H1 (cell line): ENCODE results near the gene TEX11. TPM values are rescaled to one million over a fixed set of nuclear protein-coding genes. Genes with fewer than 3 reads are reported as not detected.

ENCODE experiments used
- BRCA1 ChIP-seq: IDR thresholded peaks from 2 replicates; pipeline ENCODE4 v1.6.1; 2012; ENCODE audit warnings: low read depth, low read length, improper control_type of control experiment
- CBX5 ChIP-seq: fragments of 300-800, 300-1000 bp; sonication (generic); IDR thresholded peaks from 2 replicates; pipeline ENCODE4 v1.7.1; 2016; ENCODE audit warnings: antibody characterized with exemption, low read length, low read depth
- CBX8 ChIP-seq: fragments of 300-800, 300-1000 bp; sonication (generic); IDR thresholded peaks from 2 replicates; pipeline ENCODE4 v1.7.1; 2016; ENCODE audit warnings: low read depth, low read length, borderline replicate concordance
- CEBPB ChIP-seq: IDR thresholded peaks from 2 replicates; pipeline ENCODE4 v1.6.1; 2012; ENCODE audit warnings: low read depth, low read length
- CHD2 ChIP-seq: IDR thresholded peaks from 2 replicates; pipeline ENCODE4 v1.6.1; 2012; ENCODE audit warnings: low read length, improper control_type of control experiment
- CTBP2 ChIP-seq: IDR thresholded peaks from 2 replicates; pipeline ENCODE4 v1.7.0; 2011; ENCODE audit warnings: borderline replicate concordance, mild to moderate bottlenecking, moderate library complexity, mixed read lengths, low read length; ENCODE audit not compliant: insufficient read depth, insufficient read length
- EGR1 ChIP-seq: IDR thresholded peaks from 2 replicates; pipeline ENCODE4 v1.6.1; 2011; ENCODE audit warnings: low read depth, low read length, borderline replicate concordance
- EP300 ChIP-seq, 2 experiments: IDR thresholded peaks; 1 replicate in 1 of 2; 2 replicates in 1 of 2; pipeline ENCODE4 v1.6.1; 2011 to 2012; ENCODE audit warnings: low read depth in 2 of 2, low read length in 2 of 2, mild to moderate bottlenecking in 2 of 2, borderline replicate concordance in 1 of 2, inconsistent platforms in 1 of 2, moderate library complexity in 1 of 2
- GTF2F1 ChIP-seq: IDR thresholded peaks from 2 replicates; pipeline ENCODE4 v1.6.1; 2012; ENCODE audit warnings: low read depth, low read length, improper control_type of control experiment, borderline replicate concordance
- JUN ChIP-seq: IDR thresholded peaks from 2 replicates; pipeline ENCODE4 v1.6.1; 2011; ENCODE audit warnings: low read depth, mild to moderate bottlenecking, improper control_type of control experiment, low read length
- JUND ChIP-seq: IDR thresholded peaks from 2 replicates; pipeline ENCODE4 v1.6.1; 2011; ENCODE audit warnings: mild to moderate bottlenecking, improper control_type of control experiment, low read length
- KDM4A ChIP-seq: IDR thresholded peaks from one replicate; pipeline ENCODE4 v1.7.1; 2012; ENCODE audit warnings: low read depth, mild to moderate bottlenecking, moderate library complexity, low read length, inconsistent platforms; ENCODE audit not compliant: severe bottlenecking
- MAFK ChIP-seq: IDR thresholded peaks from 2 replicates; pipeline ENCODE4 v1.6.1; 2012; ENCODE audit warnings: low read depth, mild to moderate bottlenecking, improper control_type of control experiment, low read length
- PHF8 ChIP-seq: fragments of 200-600 bp; sonication (generic); conservative IDR thresholded peaks from 2 replicates; pipeline ENCODE4 v1.7.1; 2012; ENCODE audit warnings: low read depth, mild to moderate bottlenecking, inconsistent platforms, low read length, moderate library complexity
- POU5F1 ChIP-seq: IDR thresholded peaks from 2 replicates; pipeline ENCODE4 v1.6.1; 2011; ENCODE audit warnings: low read depth, mild to moderate bottlenecking, low read length, moderate library complexity
- SIN3A ChIP-seq, 2 experiments: IDR thresholded peaks in 1 of 2; conservative IDR thresholded peaks in 1 of 2; 2 replicates each; pipeline ENCODE4 v1.6.1; 2011 to 2012; ENCODE audit warnings: low read length in 2 of 2, improper control_type of control experiment in 1 of 2, low read depth in 1 of 2, mild to moderate bottlenecking in 1 of 2
- SIX5 ChIP-seq: IDR thresholded peaks from 2 replicates; pipeline ENCODE4 v1.6.1; 2011; ENCODE audit warnings: mild to moderate bottlenecking, low read depth, low read length
- SP1 ChIP-seq: IDR thresholded peaks from 2 replicates; pipeline ENCODE4 v1.6.1; 2011; ENCODE audit warnings: low read depth, low read length
- SP2 ChIP-seq: IDR thresholded peaks from 2 replicates; pipeline ENCODE4 v1.6.1; 2012; ENCODE audit warnings: mild to moderate bottlenecking, low read length, inconsistent platforms
- SP4 ChIP-seq: IDR thresholded peaks from 2 replicates; pipeline ENCODE4 v1.6.1; 2012; ENCODE audit warnings: low read length, inconsistent platforms
- SRF ChIP-seq: IDR thresholded peaks from 2 replicates; pipeline ENCODE4 v1.6.1; 2011; ENCODE audit warnings: mild to moderate bottlenecking, low read depth, low read length, moderate library complexity
- TBP ChIP-seq: IDR thresholded peaks from 2 replicates; pipeline ENCODE4 v1.6.1; 2011; ENCODE audit warnings: low read depth, low read length, improper control_type of control experiment
- USF2 ChIP-seq: IDR thresholded peaks from 2 replicates; pipeline ENCODE4 v1.6.1; 2011; ENCODE audit warnings: low read length, improper control_type of control experiment
- polyA plus RNA-seq, 7 experiments: library from polyadenylated mRNA; depleted of rRNA in 3 of 7; stranded (reverse) in 5 of 7; unstranded in 2 of 7; fragments of >200 nt in 5 of 7; fragments of 200-250 nt in 2 of 7; gene quantifications; 1 replicate in 5 of 7; 2 replicates in 1 of 7; 4 replicates in 1 of 7; pipeline versions ENCODE4 v1.2.1 to v1.2.3, GENCODE V29; 2011 to 2013; ENCODE audit warnings: missing spikeins in 2 of 7, mixed read lengths in 2 of 7
- total RNA-seq: library from RNA; stranded (reverse); fragmentation: NEBNext Ultra II Directional; extraction: Animal tissue kit (Norgen Biotek cat#: 25700); gene quantifications from 2 replicates; pipeline ENCODE4 v1.2.1, GENCODE V29; 2021
- TF ChIP-seq, protein P1 (sequence below), 3 experiments: IDR thresholded peaks; 1 replicate in 2 of 3; 2 replicates in 1 of 3; pipeline versions ENCODE4 v1.5.1 to v1.6.1; 2011; ENCODE audit warnings: low read length in 3 of 3, mild to moderate bottlenecking in 3 of 3, inconsistent platforms in 2 of 3, low read depth in 1 of 3, moderate library complexity in 1 of 3; ENCODE audit not compliant: insufficient read depth in 1 of 3; ENCODE audit errors: control extremely low read depth in 1 of 3

The TEX11 gene
- total and polyA plus RNA-seq, 2 of the 8 experiments (the other 6 are each of a cell fraction or from before 2014, with no cell fraction given) = 0.11 to 0.74 TPM

GRCh38 chrX:70908541-70908940, at the start of gene TEX11 (continued):
- no peak for TF ChIP-seq CTBP2
- no peak for TF ChIP-seq SIN3A (conservative IDR thresholded peaks at IDR 0.05 in 1 of 2, IDR thresholded peaks at IDR 0.05 in 1 of 2; ENCODE audit: low read depth in 1 of 2, low read length in 2 of 2)
- no peak for TF ChIP-seq POU5F1
- no peak for TF ChIP-seq CHD2
- TF ChIP-seq CBX5 = no peak
- no peak for TF ChIP-seq EP300 (IDR thresholded peaks at IDR 0.05; ENCODE audit: borderline replicate concordance in 1 of 2, low read depth in 2 of 2, low read length in 2 of 2)
- no peak for TF ChIP-seq SRF
- TF ChIP-seq SIX5 = no peak
- TF ChIP-seq KDM4A = no peak
- TF ChIP-seq MAFK = no peak
- TF ChIP-seq USF2 = no peak
- TF ChIP-seq EGR1 = no peak
- no peak for TF ChIP-seq SP4
- TF ChIP-seq PHF8 = no peak
- no peak for TF ChIP-seq JUN
- no peak for TF ChIP-seq SP1
- TF ChIP-seq CBX8 = no peak
- TF ChIP-seq BRCA1 = no peak
- no peak for TF ChIP-seq JUND
- TF ChIP-seq CEBPB = no peak
- TF ChIP-seq SP2 = no peak
- no peak for TF ChIP-seq TBP
- TF ChIP-seq GTF2F1 = no peak
- TF ChIP-seq, protein P1, sequence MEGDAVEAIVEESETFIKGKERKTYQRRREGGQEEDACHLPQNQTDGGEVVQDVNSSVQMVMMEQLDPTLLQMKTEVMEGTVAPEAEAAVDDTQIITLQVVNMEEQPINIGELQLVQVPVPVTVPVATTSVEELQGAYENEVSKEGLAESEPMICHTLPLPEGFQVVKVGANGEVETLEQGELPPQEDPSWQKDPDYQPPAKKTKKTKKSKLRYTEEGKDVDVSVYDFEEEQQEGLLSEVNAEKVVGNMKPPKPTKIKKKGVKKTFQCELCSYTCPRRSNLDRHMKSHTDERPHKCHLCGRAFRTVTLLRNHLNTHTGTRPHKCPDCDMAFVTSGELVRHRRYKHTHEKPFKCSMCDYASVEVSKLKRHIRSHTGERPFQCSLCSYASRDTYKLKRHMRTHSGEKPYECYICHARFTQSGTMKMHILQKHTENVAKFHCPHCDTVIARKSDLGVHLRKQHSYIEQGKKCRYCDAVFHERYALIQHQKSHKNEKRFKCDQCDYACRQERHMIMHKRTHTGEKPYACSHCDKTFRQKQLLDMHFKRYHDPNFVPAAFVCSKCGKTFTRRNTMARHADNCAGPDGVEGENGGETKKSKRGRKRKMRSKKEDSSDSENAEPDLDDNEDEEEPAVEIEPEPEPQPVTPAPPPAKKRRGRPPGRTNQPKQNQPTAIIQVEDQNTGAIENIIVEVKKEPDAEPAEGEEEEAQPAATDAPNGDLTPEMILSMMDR (IDR thresholded peaks at IDR 0.05; ENCODE audit: control extremely low read depth in 1 of 3, insufficient read depth in 1 of 3, low read depth in 1 of 3, low read length in 3 of 3) = peak; percentile 24 to 49 (median 46); a peak in 3 of 4 replicates
- TF ChIP-seq, all 59 proteins: peak for 4
